Measurements from ENCODE around the gene TSNAXIP1.
"Not testable (repeated sequence)": the region's sequence is repeated elsewhere in the genome, so short reads cannot be mapped to it uniquely, and the experiment has no call there.

The TSNAXIP1 gene

DNA sequence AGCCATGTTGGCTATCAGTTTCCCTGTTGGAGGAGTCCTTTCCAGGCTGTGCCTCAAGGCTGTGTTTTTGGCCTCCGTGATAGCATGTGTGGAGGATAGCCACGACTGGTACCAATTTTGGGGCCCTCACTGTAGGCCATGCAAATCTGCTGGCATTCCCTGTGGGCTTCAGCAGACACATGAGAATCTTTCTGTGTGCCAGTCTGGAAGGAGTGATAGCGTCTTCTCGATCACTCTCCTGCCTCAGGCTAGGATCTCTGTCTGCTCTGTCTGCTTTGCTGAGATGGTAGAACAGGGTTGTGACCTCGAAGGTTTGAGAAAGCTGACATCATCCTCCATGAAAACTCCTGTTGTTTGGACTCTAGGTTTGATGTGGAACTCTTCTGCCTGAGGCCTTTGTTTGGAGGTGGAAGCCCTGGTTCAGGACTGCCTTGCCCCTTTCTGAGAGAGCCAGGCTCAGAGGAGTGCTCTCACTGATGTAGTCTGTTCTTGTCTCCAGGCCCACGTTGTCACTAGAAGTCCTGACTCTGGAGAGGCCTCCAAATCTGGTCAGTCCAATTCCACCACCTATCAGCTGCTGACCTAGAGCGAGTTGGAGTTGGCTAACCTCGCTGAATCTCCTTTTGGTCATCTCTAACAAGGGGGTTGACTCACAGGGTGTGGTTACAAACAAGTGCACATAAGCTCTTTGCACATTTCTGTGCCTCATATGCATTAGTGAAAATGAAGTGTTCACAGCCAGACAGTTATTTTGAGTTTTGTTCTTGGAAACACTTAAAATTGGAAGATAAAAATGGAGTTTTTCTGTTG, 54.1 kb downstream of the TSNAXIP1 start:
- TF ChIP-seq, protein P1, sequence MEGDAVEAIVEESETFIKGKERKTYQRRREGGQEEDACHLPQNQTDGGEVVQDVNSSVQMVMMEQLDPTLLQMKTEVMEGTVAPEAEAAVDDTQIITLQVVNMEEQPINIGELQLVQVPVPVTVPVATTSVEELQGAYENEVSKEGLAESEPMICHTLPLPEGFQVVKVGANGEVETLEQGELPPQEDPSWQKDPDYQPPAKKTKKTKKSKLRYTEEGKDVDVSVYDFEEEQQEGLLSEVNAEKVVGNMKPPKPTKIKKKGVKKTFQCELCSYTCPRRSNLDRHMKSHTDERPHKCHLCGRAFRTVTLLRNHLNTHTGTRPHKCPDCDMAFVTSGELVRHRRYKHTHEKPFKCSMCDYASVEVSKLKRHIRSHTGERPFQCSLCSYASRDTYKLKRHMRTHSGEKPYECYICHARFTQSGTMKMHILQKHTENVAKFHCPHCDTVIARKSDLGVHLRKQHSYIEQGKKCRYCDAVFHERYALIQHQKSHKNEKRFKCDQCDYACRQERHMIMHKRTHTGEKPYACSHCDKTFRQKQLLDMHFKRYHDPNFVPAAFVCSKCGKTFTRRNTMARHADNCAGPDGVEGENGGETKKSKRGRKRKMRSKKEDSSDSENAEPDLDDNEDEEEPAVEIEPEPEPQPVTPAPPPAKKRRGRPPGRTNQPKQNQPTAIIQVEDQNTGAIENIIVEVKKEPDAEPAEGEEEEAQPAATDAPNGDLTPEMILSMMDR (IDR thresholded peaks at IDR 0.05; ENCODE audit: poor library complexity, severe bottlenecking) = no peak
- no peaks in the 10 kb centered on the region for H3K9me3 ChIP-seq (ENCODE audit: severe bottlenecking)
- no peak overlapping the region for H3K4me3 ChIP-seq (ENCODE audit: severe bottlenecking)
- DNase-seq (ENCODE audit: low spot score) (no peak), ATAC-seq (ENCODE audit: low read depth) (peak; percentile 26)
- H3K36me3 ChIP-seq (ENCODE audit: low read depth) = peaks cover 34% of the 10 kb centered on the region
- H3K27me3 ChIP-seq (ENCODE audit: insufficient read depth, poor library complexity, severe bottlenecking) = no peaks in the 10 kb centered on the region
- H3K27ac ChIP-seq (ENCODE audit: poor library complexity, severe bottlenecking) = peak overlapping the region; percentile 3
- peaks cover 30% of the 10 kb centered on the region for H3K4me1 ChIP-seq (ENCODE audit: insufficient read depth, poor library complexity, severe bottlenecking)

DNA sequence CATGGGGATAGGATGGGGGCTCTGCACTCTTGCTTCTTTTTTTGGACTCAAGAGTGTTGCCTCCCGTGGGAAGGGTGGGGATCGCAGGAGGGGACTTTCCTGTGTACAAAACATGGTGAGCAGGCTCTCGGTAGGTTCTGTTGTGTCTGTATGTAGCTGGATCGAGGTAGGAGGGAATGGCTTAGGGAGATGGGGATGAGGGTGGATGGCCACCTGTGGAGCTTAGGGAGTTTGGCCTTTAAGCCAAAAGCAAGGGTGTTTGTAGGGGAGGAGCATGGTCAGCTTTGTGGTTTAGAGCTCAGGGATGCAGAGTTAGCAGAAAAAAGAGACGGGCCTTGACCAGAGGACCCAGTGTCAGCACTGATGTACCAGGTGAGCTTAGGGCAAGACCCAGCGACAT, 55.2 kb downstream of the TSNAXIP1 start:
- H3K27ac ChIP-seq (ENCODE audit: poor library complexity, severe bottlenecking) = no peak overlapping the region
- H3K4me3 ChIP-seq (ENCODE audit: severe bottlenecking) = no peak overlapping the region
- DNase-seq (ENCODE audit: low spot score) (no peak), ATAC-seq (ENCODE audit: low read depth) (no peak)
- H3K36me3 ChIP-seq (ENCODE audit: low read depth) = peaks cover 42% of the 10 kb centered on the region
- no peaks in the 10 kb centered on the region for H3K27me3 ChIP-seq (ENCODE audit: insufficient read depth, poor library complexity, severe bottlenecking)
- H3K9me3 ChIP-seq (ENCODE audit: severe bottlenecking) = no peaks in the 10 kb centered on the region
- TF ChIP-seq, protein P1 (IDR thresholded peaks at IDR 0.05; ENCODE audit: poor library complexity, severe bottlenecking) = no peak
- peaks cover 26% of the 10 kb centered on the region for H3K4me1 ChIP-seq (ENCODE audit: insufficient read depth, poor library complexity, severe bottlenecking)

DNA sequence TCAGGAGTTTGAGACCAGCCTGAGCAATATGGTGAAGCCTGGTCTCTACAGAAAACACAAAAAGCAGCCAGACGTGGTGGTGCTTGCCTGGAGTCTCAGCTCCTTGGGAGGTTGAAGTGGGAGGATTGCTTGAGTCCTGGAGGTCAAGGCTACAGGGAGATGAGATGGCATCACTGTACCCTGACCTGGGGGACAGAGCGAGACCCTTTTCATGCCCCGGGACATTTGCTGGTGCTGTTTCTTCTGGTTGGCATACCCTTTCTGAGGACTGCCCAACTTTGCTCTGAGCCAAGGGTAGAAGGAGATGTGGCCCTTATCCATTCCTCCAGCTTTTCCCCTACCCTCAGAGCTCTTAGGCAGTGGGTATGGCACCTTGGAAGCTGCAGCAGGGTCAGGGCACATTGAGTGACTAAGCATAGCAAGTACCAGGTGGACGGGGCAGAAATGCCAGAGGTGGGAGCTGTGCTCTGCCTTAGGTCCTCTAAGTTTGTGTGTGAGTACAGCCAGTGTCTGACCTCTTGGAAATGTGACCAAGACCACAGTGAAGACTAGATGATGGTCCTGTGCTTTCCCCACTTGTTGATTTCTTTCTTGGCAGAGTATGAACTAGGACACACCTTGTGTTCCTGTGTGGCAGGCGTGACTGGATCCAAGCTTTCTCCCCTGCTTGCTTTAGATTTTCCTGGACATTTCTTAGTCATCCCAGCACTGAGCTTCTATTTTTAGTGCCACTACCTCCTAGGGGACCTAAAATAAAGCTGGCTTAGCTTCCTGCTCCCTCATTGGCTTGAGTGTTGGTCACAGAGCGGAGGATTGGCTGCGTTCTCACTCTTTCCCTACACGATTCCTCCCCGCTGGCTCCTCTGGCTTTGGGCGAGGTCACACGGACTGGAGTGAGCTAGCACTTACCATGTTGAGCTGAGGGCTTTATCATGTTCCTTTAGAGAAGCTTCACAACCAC, 56.2 kb downstream of the TSNAXIP1 start:
- TF ChIP-seq, protein P1 (IDR thresholded peaks at IDR 0.05; ENCODE audit: poor library complexity, severe bottlenecking) = no peak
- no peak overlapping the region for H3K4me3 ChIP-seq (ENCODE audit: severe bottlenecking)
- DNase-seq (ENCODE audit: low spot score) (no peak), ATAC-seq (ENCODE audit: low read depth) (no peak)
- peaks cover 53% of the 10 kb centered on the region for H3K36me3 ChIP-seq (ENCODE audit: low read depth)
- H3K9me3 ChIP-seq (ENCODE audit: severe bottlenecking) = no peaks in the 10 kb centered on the region
- no peak overlapping the region for H3K27ac ChIP-seq (ENCODE audit: poor library complexity, severe bottlenecking)
- no peaks in the 10 kb centered on the region for H3K27me3 ChIP-seq (ENCODE audit: insufficient read depth, poor library complexity, severe bottlenecking)
- H3K4me1 ChIP-seq (ENCODE audit: insufficient read depth, poor library complexity, severe bottlenecking) = peaks cover 17% of the 10 kb centered on the region

DNA sequence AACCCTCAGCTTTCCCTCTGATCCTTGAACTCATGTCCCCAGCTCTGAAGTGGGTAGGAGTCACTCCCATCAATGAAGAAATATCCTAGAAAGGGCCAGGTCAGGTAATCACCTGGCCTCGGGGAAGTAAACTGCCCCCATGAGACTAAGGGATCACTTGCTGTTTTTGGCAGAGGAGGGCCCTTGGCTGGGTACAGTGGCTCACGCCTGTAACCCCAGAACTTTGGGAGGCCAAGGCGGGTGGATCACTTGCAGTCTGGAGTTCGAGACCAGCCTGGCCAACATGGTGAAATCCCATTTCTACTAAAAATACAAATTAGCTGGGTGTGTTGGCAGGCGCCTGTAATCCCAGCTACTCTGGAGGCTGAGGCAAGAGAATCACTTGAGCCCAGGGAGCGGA, 57.4 kb downstream of the TSNAXIP1 start:
- not testable (repeated sequence) for ATAC-seq (ENCODE audit: low read depth); DNase-seq (ENCODE audit: low spot score); H3K27me3 ChIP-seq (ENCODE audit: insufficient read depth, poor library complexity, severe bottlenecking); H3K27ac ChIP-seq (ENCODE audit: poor library complexity, severe bottlenecking); H3K4me3 ChIP-seq (ENCODE audit: severe bottlenecking); H3K9me3 ChIP-seq (ENCODE audit: severe bottlenecking)
- H3K36me3 ChIP-seq (ENCODE audit: low read depth) = peaks cover 64% of the 10 kb centered on the region
- H3K4me1 ChIP-seq (ENCODE audit: insufficient read depth, poor library complexity, severe bottlenecking) = peaks cover 12% of the 10 kb centered on the region

DNA sequence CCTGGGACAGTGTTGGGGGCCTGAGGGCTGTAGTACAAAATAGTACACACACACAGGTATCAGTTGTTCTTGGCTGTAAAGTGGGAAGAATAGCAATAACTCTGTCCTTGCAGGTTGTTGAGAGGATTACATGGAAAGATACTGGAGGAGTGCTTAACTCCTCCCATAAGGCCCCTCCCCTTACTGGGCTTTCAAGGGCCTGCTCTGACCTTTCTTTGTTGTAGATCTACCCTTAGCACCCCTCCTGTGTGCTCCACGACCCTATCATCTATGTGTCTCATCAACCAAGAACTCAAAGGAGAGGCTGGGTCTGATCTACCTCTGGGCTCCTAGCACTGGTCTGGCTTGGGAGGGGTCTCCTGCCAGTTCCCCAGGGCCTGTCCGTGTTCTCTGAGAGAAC, 57.9 kb downstream of the TSNAXIP1 start:
- TF ChIP-seq, protein P1 (IDR thresholded peaks at IDR 0.05; ENCODE audit: poor library complexity, severe bottlenecking) = no peak
- no peak for DNase-seq (ENCODE audit: low spot score)
- Histone ChIP-seq H3K27me3 (ENCODE audit: insufficient read depth, poor library complexity, severe bottlenecking) (no peaks in the 10 kb centered on the region), H3K27ac (ENCODE audit: poor library complexity, severe bottlenecking) (no peak overlapping the region), H3K36me3 (ENCODE audit: low read depth) (peaks cover 70% of the 10 kb centered on the region), H3K9me3 (ENCODE audit: severe bottlenecking) (no peaks in the 10 kb centered on the region), H3K4me1 (ENCODE audit: insufficient read depth, poor library complexity, severe bottlenecking) (peaks cover 12% of the 10 kb centered on the region), H3K4me3 (ENCODE audit: severe bottlenecking) (no peak overlapping the region)
- no peak for ATAC-seq (ENCODE audit: low read depth)
